GM18505 (cell line): ENCODE data around the gene SIRT3.

Experiments
- ATAC-seq: cut with Tn5 transposase; IDR thresholded peaks from one replicate; pipeline ENCODE4 v1.9.1; 2021; ENCODE audit not compliant: unreplicated experiment
- POLR2A ChIP-seq: IDR thresholded peaks from 4 replicates; pipeline ENCODE4 v1.6.1; 2011; ENCODE audit warnings: borderline replicate concordance; ENCODE audit not compliant: insufficient read depth, insufficient read length; ENCODE audit errors: extremely low read depth

The SIRT3 gene

DNA sequence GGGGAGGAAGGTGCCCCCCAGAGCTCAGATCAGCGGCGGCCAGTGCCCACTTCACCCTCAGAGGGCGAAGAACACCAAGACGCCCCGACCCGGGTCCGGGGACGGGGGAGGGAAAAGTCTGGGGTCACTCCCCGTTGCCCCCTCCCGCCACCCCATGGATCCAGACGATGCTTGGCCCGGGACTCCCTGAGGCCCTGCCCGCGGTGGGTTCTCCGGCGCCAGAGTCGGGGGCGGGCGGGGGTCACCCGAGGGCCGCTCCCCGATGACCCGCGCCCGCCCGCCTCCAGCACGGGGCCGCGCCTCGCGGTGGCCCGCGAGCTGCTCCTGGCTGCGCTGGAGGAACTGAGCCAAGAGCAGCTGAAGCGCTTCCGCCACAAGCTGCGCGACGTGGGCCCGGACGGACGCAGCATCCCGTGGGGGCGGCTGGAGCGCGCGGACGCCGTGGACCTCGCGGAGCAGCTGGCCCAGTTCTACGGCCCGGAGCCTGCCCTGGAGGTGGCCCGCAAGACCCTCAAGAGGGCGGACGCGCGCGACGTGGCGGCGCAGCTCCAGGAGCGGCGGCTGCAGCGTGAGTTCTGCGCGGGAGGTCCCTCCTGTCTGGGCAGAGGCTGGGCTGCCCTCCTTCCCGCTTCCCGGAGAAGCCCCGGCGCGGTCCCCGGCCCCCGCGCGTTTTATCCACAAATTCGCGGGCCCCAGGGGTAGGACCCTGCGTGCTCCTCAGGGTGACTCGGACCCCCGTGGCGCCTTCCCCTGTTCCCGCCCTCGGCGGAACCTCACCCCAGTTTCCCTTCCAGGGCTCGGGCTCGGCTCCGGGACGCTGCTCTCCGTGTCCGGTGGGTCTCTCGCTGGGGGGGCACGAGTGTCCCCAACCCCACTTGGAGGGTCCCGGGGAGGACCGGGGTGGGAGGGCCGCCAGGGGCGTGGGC is 43.2 kb upstream of the SIRT3 start:
- no peak for TF ChIP-seq POLR2A

DNA sequence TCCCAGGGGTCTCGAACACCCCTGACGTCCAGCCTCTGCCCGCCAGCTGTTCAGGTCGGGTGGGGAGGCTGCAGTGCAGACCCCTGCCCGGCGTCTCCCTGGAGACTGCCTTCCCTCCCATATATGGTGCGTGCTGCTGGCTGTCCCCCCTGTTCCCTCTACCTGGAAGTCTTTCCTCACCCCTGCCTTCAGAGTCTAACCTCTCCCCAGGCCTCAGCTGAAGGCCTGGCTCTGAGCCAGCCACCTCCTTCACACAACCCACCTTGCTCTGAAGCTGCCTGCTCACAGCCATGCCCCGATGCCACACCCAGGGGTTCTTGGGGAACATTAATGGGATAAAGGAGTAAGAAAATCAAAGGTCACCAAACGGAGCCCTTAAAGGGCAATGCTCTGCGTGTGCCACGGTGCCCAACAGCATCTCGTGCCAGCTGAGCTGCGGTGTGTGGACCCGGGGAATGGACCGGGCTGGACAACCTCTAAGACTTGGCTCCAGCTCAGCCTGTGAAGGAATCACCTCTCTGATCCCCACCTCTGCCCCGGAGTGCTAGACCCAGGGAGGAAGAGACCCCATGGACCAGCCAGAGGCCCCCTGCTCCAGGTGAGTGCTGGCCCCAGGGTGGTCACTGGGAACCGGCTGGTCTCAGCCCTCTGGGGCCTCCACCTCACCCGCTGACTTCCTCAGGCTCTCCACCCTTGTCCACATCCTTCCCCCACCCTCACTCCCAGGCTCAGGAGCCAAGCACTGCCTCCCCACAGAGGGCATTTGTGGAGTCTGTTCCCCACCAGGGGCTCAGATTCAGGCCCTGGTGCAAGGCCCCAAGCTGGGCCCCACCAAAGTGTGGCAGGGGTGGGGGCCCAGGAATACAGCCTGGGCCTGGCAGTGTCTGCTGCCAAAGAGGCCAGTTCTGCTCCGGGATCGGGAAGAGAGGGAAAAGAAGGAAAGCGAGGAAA is 42.1 kb upstream of the SIRT3 start, which contains the start of gene NLRP6:
NLRP6 (plus strand) TSS at position 407 of the 951 bp plus-strand sequence; CDS start at position 570, 163 bp downstream.
- ATAC-seq, result no peak
- no peak for TF ChIP-seq POLR2A

More for the DNA sequence above, 43.2 kb upstream of the SIRT3 start:
- ATAC-seq, result no peak

GRCh38 chr11:276219-276618 is 40.1 kb upstream of the SIRT3 start:
- no peak for TF ChIP-seq POLR2A

GRCh38 chr11:272931-273198 is 36.7 kb upstream of the SIRT3 start:
- ATAC-seq, result no peak
- no peak for TF ChIP-seq POLR2A

More at GRCh38 chr11:276219-276618, 40.1 kb upstream of the SIRT3 start:
- no peak for ATAC-seq

DNA sequence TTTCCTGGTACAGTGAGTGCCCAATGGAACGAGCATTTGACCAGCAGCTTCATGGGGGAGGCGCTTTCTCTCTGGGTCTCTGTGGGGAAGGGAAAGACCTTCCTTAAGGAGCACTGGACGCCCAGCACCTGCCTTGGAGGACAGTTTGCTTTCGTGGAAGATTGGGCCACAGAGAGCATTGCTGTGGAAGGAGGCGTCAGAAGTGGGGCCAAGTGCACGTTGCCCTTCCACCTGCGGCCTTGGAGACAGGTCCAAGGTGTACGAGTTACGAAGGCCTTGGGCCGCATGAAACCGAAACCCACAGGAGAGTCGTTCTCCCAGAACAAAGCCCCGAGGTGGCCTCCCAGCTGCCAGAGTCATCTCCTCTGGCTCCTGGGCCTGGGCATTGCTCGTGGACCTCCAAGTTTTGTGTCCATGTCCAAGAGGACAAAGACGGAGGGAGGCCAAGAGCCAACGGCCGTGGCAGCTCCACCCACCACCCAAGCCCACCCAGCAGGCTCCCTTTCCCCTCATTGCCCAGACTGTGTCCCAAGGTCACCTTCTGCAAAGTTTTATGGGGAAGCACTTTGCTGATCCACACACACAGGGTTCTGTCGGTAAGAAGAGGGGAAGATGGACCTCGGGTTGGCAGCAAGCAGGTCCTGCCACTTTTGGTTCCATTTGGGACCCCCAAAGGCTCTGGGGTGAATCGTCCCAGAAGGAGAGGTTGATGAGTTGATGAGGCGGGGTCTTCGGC is 36.2 kb upstream of the SIRT3 start:
- no peak for ATAC-seq

GRCh38 chr11:271319-271715 is 35.2 kb upstream of the SIRT3 start:
- ATAC-seq, result no peak
- no peak for TF ChIP-seq POLR2A

More for the DNA sequence above, 36.2 kb upstream of the SIRT3 start:
- no peak for TF ChIP-seq POLR2A

DNA sequence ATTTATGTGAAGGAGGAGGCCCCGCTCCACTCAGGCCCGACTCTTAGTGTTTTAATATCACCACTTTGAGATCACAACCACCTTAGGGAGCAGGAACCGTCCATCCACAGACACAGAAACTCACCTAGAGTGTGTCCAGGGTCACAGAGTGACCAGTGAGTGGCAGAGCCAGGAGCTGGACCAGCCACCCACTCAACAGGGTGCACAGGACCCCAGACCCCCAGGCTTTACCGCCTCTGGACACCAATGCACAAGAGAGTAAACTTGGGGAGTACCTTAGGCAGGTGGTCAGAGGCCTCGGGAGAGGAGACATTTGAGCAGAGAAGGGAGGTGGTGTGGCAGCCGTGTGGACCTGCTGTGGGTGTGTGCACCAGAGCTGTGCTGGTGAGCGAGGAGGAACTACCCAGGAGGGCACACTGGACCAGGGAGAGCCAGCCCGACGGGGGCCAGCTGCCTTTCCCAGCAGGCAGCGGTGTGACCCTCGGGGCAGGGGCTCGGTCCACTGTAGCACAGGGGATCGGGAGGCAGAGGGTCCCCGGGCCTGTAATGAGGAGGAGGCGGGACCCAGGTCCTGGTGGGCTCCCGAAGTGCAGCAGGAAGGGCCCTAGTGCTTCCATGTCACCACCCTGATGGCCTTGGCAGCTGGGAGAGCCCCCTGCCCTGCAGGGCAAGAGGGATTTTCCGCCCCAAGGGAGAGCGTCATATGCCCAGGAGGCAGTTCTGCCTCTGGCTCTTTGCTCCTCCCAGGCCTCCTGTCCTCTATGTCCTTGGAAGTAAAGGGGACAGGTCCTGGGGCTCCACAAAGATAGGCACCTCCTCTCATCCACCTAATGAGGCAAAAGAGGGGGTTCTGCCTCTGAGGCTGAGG is 34.5 kb upstream of the SIRT3 start:
- TF ChIP-seq POLR2A, result no peak
- no peak for ATAC-seq

DNA sequence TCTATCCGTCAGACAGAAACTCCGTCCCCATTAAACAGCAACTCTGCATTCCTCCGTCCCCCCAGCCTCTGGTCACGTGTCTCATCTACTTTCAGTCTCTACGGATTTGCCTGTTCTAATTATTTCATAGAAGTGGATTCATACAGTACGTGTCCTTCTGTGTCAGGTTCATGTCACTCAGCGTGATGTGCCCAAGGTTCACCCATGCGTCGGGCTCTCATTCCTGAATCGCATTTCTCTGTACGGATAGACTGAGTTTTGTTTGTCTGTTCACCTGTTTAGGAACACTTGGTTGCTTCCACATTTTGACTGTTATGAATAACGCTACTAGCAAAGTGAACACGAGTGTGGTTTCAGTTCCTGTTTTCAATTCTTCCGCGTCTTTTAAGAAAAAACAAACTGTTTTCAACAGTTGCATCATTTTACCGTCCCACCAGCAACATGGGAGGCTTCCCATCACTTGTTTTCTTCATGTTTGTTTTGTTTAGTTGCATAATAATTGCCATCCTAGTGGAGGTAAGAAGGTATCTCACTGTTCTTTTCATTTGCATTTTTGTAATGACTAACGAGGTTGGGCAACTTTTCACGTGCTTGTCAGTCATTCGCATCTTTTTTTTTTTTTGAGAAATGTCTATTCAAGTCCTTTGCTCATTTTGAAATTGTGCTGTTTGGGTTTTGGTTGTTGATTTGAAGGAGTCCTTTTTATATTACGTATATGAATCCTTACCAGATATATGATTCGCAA is 33.2 kb upstream of the SIRT3 start:
- peak; percentile 53 for TF ChIP-seq POLR2A
- ATAC-seq, result peak; percentile 61

DNA sequence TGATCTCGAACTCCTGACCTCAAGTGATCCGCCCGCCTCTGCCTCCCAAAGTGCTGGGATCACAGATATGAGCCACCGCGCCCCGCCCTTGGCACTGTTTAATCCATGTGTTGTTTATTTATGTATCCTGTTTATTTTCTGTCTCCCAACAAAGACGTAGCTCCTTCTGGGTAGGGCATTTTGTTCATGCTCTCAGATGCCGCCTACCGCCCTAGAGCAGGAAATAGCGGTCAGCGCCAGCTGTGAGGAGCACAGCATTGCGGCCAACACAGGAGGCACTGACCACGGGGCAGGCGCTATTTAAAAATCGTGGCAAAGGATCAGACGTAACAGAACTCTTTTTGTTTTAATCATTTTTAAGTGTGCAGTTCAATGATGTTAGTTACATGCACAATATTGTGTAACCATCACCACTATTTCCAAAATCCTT is 32.6 kb upstream of the SIRT3 start:
- peak; percentile 36 for TF ChIP-seq POLR2A
- peak; percentile 34 for ATAC-seq

DNA sequence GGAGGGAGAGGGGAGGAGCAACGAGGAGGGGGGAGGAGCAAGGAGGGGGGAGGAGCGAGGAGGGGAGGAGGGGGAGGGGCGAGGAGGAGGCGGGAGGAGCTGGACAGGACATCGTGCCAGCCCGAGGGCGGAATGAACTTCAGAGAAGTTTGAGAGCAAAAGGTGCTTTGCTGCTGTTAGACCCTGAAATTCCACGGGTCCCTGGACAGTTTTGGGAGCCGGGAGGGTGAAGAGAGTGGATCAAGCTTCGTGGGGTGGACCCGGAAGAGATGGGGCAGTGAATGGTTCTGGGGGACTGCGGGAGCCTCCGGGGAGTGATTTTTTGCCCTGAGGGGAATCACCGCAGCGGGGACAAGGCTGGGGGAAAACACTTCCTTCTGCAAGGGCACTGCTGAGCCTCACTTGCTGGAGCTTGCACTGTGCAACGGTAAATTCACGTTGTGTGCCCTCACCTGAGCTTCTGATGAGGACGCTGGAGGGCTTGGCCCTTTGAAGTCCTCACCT is 31.4 kb upstream of the SIRT3 start:
- TF ChIP-seq POLR2A, result peak; percentile 70
- no peak for ATAC-seq
